Testis (tissue), 3 donors: Measurements from ENCODE around the gene ERF. TPM values are rescaled to one million over a fixed set of nuclear protein-coding genes. Genes with fewer than 3 reads are reported as not detected.

Experiments
- DNase-seq: peaks from one replicate; pipeline ENCODE4 v3.0.0-alpha.2; 2019
- H3K27ac ChIP-seq, 2 donors: fragments of 200-600 bp; sonication (generic); one replicate each; pipeline ENCODE4 v1.5.1; 2019
- H3K27me3 ChIP-seq: fragments of 200-600 bp; sonication (generic); one replicate; pipeline ENCODE4 v1.5.1; 2019
- H3K36me3 ChIP-seq: fragments of 200-600 bp; sonication (generic); one replicate; pipeline ENCODE4 v1.5.1; 2017; ENCODE audit warnings: low read depth; ENCODE audit errors: missing control alignments
- H3K4me1 ChIP-seq: fragments of 200-600 bp; sonication (generic); one replicate; pipeline ENCODE4 v1.5.1; 2019
- H3K4me3 ChIP-seq, 2 donors: fragments of 200-600 bp; sonication (generic); one replicate each; pipeline ENCODE4 v1.5.1; 2017 to 2019
- H3K9me3 ChIP-seq: fragments of 200-600 bp; sonication (generic); one replicate; pipeline ENCODE4 v1.5.1; 2017
- CTCF ChIP-seq, 3 experiments: fragments of 450-650 bp in 2 of 3; fragments of 200-600 bp in 1 of 3; sonication (generic) in 1 of 3; IDR thresholded peaks; one replicate each; pipeline ENCODE4 v1.5.1; 2016 to 2019; ENCODE audit warnings: antibody characterized with exemption in 3 of 3, mild to moderate bottlenecking in 2 of 3, moderate library complexity in 1 of 3
- POLR2A ChIP-seq: fragments of 450-650 bp; IDR thresholded peaks from one replicate; pipeline ENCODE4 v1.6.1; 2017; ENCODE audit warnings: antibody characterized with exemption, mild to moderate bottlenecking, moderate library complexity
- WGBS, 2 donors: methylation state at CpG; one replicate each; pipeline ENCODE4 v1.1.5; 2018; 5-methylcytosine and 5-hydroxymethylcytosine counted together
- intact Hi-C: fragments of 100-400 bp; cut with DNase I; formaldehyde crosslinking; loops from one replicate; pipeline ENCODE4 v1.15.1; 2023; ENCODE audit warnings: low total_unique reads
- polyA plus RNA-seq: library from polyadenylated mRNA; stranded (reverse); fragments of 350-450 nt; fragmentation: Illumina TruSeq; extraction: RNeasy Lipid Tissue Mini Kit (QIAGEN cat#74804); gene quantifications from one replicate; pipeline ENCODE4 v1.2.3, GENCODE V29; 2014; ENCODE audit warnings: low read depth, low replicate concordance; ENCODE audit not compliant: insufficient read depth
- total RNA-seq, 2 donors: library from RNA; depleted of rRNA; stranded (reverse); fragments of >200 nt; gene quantifications; one replicate each; pipeline ENCODE4 v1.2.3, GENCODE V29; 2016

ERF gene
- total and polyA plus RNA-seq, 3 donors from 2014 or later = 59.6 to 120 (median 85.4) TPM

DNA sequence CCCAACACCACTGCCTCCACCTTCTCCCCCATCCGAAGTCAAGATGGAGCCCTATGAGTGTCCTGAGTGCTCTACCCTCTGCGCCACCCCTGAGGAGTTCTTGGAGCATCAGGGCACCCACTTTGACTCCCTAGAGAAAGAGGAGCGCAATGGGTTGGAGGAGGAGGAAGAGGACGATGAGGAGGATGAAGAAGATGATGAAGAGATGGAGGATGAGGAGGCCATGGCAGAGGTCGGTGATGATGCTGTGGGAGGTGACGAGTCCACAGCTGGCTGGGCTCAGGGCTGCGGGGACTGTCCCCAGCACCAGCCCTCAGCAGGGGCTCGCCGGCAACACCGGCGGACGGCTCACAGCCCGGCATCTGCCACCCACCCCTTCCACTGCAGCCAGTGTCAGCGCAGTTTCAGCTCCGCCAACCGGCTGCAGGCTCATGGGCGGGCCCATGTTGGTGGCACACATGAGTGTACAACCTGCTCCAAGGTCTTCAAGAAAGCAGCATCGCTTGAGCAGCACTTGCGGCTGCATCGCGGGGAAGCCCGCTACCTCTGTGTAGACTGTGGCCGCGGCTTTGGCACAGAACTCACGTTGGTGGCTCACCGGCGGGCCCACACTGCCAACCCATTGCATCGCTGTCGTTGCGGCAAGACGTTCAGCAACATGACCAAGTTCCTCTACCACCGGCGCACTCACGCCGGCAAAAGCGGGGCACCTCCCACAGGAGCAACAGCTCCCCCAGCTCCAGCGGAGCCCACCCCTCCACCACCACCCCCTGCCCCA lies 29.8 kb downstream of the ERF start:
- TF ChIP-seq CTCF (IDR thresholded peaks at IDR 0.05) = no peak
- intact Hi-C loops = no loop called here
- 94 to 96% methylated on average over 27 to 37 of the region's 37 CpGs for WGBS, 2 donors
- Histone ChIP-seq H3K4me3 (no peak overlapping the region), H3K9me3 (no peaks in the 10 kb centered on the region), H3K27me3 (no peaks in the 10 kb centered on the region), H3K27ac (no peak overlapping the region), H3K4me1 (peaks cover 10% of the 10 kb centered on the region), H3K36me3 (no peaks in the 10 kb centered on the region)
- no peak for DNase-seq

GRCh38 chr19:42220751-42221097 lies 34.2 kb downstream of the ERF start:
- peak overlapping the region; percentile 24 to 68 for H3K27ac ChIP-seq
- TF ChIP-seq CTCF (IDR thresholded peaks at IDR 0.05) (no peak), POLR2A (no peak)
- intact Hi-C loops = no loop called here
- no peaks in the 10 kb centered on the region for H3K9me3 ChIP-seq
- peak overlapping the region; percentile 71 to 81 for H3K4me3 ChIP-seq
- 1% methylated on average over 6 of the region's 6 CpGs for WGBS, 2 donors
- H3K36me3 ChIP-seq = no peaks in the 10 kb centered on the region
- no peak for DNase-seq
- H3K27me3 ChIP-seq = no peaks in the 10 kb centered on the region
- H3K4me1 ChIP-seq = peaks cover 30% of the 10 kb centered on the region

DNA sequence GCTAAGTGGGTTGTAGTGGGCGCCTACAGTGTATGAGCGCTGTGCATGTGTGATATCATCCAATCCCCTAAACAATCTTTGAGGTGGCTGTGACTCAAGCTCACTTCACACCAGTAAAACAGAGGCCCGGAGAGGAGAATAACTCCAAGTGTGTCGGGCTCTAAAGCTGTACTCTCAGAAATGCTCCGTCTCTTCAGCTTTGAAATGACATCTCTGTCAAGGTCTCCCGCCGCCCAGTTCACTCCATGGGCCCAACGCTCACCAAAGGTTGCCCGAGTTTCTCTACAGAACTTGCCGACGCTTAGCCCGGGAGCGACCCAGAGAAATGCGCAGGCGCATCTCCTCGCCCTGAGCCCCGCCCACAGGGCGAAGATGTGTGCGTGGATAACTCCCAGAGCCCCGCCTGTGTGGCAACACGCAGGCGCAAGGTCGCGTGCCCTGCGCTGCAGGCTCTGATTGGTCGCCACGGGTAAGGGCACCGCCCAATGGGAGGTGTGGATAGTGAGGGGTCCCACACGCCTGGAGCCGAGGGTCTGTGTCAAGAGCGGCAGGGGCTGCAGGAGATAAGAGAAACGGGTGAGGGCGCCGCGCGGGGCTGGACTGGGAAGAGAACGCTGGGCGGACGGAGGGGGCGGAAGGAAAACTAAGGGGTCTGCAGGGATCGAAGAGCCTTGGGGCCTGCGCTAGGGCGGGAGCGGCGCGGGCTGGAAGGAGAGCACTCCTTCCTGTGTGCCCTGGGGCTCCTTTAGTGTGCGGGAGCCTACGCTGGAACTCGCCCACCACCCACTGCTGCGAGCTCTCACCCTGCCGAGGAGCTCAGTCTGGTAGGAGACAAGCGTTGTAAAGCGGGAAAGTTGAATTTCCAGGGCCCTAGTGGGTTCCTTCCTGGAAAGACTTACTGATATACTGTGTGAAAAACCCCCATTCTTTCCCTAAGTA lies 34.8 kb downstream of the ERF start, which contains the start of gene ZNF526:
Gene ZNF526, plus strand, starts transcription at position 501 of the 939 bp plus-strand sequence. CDS start 4,092 bp downstream, outside the sequence.
- H3K36me3 ChIP-seq = no peaks in the 10 kb centered on the region
- H3K27ac ChIP-seq = peak within 1 kb of the TSS; percentile 75 to 85
- DNase-seq = peak; percentile 98
- no peaks in the 10 kb centered on the region for H3K27me3 ChIP-seq
- peak within 1 kb of the TSS; percentile 71 to 81 for H3K4me3 ChIP-seq
- WGBS, 2 donors = 1% methylated on average over 39 to 53 of the region's 53 CpGs
- TF ChIP-seq POLR2A (peak; percentile 49), CTCF (IDR thresholded peaks at IDR 0.05) (no peak)
- intact Hi-C loops = no loop called here
- H3K4me1 ChIP-seq = peaks cover 31% of the 10 kb centered on the region
- no peaks in the 10 kb centered on the region for H3K9me3 ChIP-seq

- peak; percentile 59 for TF ChIP-seq POLR2A
- TF ChIP-seq CTCF (IDR thresholded peaks at IDR 0.05) = peak in 1 of 3 experiments; percentile 39
- Histone ChIP-seq H3K27me3 (no peaks in the 10 kb centered on the region), H3K4me3 (peak within 1 kb of the TSS; percentile 74 to 92), H3K4me1 (peaks cover 31% of the 10 kb centered on the region), H3K36me3 (no peaks in the 10 kb centered on the region), H3K27ac (peak within 1 kb of the TSS; percentile 90 to 97), H3K9me3 (no peaks in the 10 kb centered on the region)
- 10 to 24% methylated on average over 28 to 57 of the region's 57 CpGs for WGBS, 2 donors
- peak; percentile 96 for DNase-seq
- intact Hi-C loops = no loop called here
Observed at GRCh38 chr19:42217520-42218437, 37.1 kb downstream of the ERF start, which contains the start of gene DEDD2. TSS of gene DEDD2 (minus strand) at chr19:42217677. CDS start at chr19:42217007, 670 bp downstream.
